Measurements from ENCODE around the gene PREP.

The PREP gene

DNA sequence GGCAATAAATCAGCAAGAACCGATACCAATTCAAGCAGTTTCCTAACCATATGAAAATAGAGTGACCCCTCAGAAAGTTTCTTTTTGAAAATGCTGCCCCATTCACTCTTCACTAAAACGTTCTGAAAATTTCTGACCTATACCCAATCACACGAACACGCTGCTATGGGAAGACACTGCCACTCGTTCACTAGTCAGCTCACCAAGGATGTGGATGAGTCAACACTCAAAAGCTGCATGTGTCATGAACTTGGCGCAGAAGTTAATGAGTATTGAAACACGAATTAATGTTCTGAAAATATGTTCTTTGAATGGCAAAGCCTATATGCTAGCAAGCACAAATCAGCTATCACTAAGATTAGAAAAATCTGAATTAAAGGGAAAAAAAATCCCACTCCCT, 84.2 kb downstream of the PREP start:
- no peak overlapping the region for H3K4me3 ChIP-seq (ENCODE audit: low read length)
- TF ChIP-seq ZNF274 (IDR thresholded peaks at IDR 0.05; ENCODE audit: low read depth, low read length): no peak

DNA sequence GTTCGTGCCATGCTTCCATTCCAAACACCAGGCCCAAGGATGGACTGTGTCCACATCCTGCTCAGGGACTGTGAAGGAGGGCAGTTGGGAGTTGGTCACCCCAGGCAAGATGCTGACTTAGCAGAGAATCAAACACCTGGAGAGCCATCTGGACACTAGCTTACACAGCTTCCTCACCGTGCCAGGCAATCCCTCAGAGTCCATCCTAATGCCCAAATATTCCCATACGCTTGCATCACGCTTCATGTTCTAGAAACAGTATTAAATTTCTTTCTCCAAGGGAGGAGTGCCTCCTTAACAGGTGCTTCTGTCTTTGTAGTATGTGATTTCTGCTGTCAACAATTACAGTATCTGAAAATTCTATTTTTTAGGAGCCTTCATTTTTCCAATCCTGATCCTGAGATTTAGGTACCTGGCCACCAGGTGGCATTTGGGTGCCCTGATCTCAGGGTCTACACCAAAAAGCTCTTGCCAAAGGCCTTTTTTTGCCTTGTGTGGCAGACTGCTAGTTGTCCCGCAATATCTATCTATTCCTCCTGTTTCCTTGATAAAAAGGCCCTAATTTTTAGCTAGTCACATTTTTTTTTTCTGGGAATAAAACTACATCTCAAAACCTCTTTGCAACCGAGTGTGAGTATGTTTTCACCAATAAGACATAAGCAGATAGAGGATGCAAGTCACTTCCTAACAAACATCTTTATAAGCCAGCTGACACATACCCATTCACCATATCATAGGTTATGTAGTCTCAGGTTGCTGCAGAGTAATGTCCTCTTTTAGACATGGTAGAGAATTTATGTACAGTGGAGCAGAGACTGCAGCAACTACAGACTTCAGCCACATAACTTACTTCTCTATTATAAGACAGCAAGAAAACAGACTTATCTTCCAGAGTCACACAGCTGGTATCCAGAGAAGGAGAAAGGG, 85.0 kb downstream of the PREP start:
- no peak for TF ChIP-seq ZNF274 (IDR thresholded peaks at IDR 0.05; ENCODE audit: low read depth, low read length)
- H3K4me3 ChIP-seq (ENCODE audit: low read length): no peak overlapping the region

DNA sequence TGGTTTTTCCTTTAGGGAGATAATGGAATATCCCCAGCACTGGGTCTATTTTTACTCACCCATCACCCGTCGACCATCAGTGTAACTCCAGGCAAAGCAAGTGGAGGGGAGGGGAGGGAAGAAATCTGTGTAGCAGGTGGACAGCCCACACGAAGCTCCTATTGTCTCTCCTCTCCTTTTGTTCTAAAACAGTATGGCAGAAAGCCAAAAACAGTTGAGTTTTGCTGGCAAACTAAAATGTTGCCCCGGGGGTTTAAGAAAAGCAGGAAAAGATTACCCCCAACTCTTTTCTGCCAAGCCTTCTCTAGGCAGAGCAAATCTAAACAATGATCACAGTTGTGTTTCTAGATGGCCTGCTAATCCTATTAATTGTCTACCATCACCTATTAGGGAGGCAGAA, 89.7 kb downstream of the PREP start:
- TF ChIP-seq ZNF274 (IDR thresholded peaks at IDR 0.05; ENCODE audit: low read depth, low read length): no peak
- H3K4me3 ChIP-seq (ENCODE audit: low read length): no peak overlapping the region

DNA sequence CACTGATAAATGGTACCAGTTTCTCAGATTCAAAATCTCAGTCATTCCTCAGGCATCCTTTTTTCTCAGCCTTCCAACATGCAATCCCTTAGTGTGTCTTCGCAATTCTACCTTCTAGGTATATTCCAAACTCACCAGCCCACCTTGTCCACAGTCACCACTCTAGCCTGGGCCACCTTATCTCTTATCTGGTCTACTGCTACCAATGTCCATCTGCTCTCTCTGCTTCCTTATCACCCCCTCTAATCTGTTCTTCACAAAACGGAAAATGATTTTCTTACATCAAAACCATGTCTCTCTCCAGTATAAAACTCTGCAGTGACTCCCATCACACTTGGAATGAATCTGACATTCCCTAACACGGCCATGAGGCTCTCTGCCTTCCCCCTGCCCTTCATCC, 91.9 kb downstream of the PREP start:
- TF ChIP-seq ZNF274 (IDR thresholded peaks at IDR 0.05; ENCODE audit: low read depth, low read length): no peak
- H3K4me3 ChIP-seq (ENCODE audit: low read length): no peak overlapping the region

DNA sequence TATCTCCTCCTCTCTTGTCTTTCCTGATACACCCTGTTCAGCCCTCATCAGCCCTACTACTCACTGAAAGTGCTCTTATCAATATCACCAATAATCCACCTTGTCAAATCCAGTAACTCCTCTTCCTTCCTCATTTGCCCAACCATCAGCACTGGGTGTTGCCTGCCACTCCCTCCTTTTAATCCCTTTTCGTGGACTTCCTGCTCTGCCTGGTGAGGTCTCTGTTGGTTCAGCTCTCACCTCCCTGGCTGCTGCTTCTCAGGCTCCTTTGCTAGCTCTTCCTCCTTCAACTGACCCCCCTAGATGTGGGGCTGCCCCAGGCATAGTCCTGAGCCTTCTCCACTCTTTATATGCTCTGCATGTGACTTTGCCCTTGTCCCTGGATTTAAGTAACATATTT, 92.5 kb downstream of the PREP start:
- H3K4me3 ChIP-seq (ENCODE audit: low read length): no peak overlapping the region
- TF ChIP-seq ZNF274 (IDR thresholded peaks at IDR 0.05; ENCODE audit: low read depth, low read length): no peak

DNA sequence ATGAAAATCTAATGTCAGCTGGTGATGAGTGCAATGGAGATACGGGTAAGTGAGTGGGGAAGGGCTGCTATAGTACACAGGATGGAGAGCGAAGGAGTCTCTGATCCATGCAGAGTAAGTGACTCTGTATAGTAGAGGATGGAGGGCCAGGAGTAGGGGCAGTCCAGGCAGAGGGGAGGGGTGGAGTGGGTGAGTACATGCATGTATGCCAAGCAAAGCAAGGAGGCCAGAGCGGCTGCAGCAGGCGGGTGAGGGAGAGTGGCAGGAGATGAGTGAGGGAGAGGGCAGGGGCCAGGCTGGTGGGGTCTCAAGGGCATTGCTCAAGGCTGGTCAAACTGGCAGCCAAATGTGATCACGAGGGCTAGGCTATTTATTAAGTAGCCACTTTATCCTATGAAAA, 94.0 kb downstream of the PREP start:
- no peak for TF ChIP-seq ZNF274 (IDR thresholded peaks at IDR 0.05; ENCODE audit: low read depth, low read length)
- H3K4me3 ChIP-seq (ENCODE audit: low read length): no peak overlapping the region

DNA sequence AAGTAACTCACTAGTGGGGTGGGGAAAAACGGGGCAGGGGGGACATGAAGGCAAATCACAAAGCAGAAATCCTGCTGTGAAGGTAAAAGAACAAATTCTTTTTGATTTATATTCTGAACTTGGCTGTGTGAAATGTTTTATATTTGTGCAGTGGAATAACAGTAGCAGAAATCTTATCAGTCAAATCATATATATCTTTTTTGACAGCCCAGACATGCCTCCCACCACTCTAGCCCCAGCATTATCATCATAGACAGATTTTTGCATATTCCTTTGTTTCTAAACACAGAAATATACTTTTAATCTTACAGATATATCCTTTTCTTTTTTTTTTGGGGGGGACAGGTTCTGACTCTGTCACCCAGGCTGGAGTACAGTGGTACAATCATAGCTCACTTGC, 97.4 kb downstream of the PREP start:
- no peak overlapping the region for H3K4me3 ChIP-seq (ENCODE audit: low read length)
- no peak for TF ChIP-seq ZNF274 (IDR thresholded peaks at IDR 0.05; ENCODE audit: low read depth, low read length)

DNA sequence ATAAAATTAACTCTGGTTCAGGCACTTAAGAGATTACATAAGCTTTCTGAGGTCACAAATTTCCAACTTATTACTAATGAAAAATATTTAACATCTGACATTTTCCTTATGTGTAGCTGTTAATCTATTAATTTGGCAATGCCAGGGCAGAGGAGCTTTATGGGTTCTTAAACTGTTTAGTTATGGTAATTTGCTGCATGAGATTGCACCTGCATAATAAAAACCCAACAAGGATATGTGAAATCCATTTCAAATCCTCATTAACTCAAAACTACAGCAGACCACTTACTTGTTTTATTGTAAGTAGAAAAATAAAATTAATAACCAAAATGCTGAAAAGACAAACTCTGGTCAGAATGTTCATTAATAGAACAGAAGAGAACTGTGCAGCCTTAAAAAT, 98.1 kb downstream of the PREP start:
- H3K4me3 ChIP-seq (ENCODE audit: low read length): no peak overlapping the region

DNA sequence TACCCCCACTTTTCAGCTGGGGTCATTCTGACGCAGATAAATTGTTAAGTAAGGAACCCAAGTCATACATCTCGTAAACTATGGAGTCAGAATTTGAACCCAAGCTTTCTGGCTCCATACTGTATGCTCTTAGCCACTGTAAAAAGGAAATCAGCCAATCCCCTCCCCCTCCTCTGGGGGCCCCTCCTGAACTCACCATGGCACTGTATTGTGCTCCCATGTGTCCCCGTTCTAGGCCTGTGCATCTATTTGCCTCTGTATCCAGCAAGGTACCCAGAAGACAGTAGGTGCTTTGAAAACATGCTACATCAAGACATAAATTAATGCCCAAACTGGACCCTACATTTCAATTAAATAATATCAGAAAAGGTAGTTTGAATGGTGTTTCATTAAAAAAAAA, 98.5 kb downstream of the PREP start:
- no peak for TF ChIP-seq ZNF274 (IDR thresholded peaks at IDR 0.05; ENCODE audit: low read depth, low read length)
- H3K4me3 ChIP-seq (ENCODE audit: low read length): no peak overlapping the region

More for the DNA sequence above, 98.1 kb downstream of the PREP start:
- no peak for TF ChIP-seq ZNF274 (IDR thresholded peaks at IDR 0.05; ENCODE audit: low read depth, low read length)

DNA sequence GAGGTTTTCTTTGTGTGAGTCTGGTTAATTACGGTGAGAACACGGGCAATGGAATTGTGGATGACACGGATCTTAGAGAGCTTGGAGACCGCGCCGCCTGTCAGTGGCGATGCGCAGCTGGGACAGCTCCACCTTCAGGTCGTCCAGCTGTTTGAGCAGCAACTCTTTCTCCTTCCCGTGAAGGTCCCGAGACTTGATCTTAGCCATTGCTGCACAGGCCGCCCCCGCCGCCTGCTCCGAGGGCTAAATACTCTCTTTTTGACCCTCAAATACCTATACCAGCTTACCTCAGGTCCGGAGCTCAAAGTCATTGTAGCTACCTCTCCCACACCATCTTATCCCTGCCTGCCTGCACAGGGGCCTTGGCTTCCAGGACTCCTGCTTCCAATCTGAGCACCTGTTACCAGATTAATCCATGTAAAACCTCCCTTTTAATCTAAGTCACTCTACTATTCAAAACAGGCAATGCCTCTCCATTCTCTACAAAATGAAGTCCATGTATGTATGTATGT, 100.2 kb downstream of the PREP start:
- no peak overlapping the region for H3K4me3 ChIP-seq (ENCODE audit: low read length)
- no peak for TF ChIP-seq ZNF274 (IDR thresholded peaks at IDR 0.05; ENCODE audit: low read depth, low read length)

DNA sequence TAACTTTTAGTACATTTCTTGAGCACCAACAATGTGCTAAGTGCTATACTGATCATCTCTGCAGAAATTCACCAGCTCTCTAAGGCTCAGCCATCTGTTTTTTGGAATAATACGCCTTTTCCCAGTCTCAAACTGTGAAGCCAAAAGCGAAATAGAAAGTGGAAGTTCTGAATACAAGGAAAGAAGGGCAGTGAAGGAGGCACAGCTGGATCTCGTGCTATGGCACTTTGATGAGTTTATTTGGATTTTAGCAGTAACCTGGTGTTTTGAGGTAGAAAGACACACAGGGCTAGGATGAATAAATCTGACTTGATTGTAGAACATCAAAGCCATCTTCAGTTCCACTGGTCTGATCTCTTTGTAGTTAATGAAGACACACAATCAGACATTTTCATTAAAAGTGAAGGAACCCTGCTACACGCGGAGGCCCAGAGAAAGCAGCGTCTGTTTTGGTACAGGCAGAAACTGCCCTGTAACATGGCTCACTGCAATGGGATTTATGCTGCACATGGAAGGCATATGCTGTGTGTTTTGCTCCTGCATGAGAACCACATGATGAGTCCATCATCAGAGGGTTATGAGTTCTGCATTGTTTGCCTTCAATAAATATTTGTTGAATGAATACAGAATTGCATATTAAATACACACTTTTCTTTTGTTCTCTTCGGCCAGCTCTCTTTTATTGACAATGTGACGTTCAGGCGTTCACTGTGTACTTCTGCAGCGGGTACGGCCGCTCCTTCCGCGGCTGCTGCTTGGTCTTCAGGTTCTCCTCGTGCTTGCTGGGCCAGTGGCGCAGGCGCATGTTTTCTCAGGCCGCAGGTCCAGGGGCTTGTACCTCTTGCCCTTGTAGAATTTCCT, 100.9 kb downstream of the PREP start:
- no peak overlapping the region for H3K4me3 ChIP-seq (ENCODE audit: low read length)

DNA sequence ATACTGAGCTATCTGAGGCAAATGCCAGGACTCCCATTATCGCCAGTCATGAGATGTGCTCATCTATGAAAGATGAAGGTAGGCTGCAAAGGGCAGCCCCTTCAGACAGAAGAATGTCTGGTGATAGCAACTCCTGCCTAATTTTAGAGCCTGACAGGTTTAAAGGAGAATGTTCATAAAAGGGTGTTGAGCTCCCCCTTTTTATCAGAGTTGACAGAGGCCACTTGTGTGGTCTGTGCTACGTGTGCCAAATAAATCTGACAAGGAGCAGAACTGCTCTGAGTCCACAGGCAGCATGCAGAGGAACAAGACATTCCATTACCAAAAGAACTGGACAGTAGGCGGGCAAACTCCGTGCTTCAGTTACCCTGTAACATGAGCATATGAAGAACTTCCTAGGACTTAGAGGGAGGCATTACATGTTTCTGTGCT, 101.8 kb downstream of the PREP start:
- TF ChIP-seq ZNF274 (IDR thresholded peaks at IDR 0.05; ENCODE audit: low read depth, low read length): no peak

More for the DNA sequence above, 100.9 kb downstream of the PREP start:
- no peak for TF ChIP-seq ZNF274 (IDR thresholded peaks at IDR 0.05; ENCODE audit: low read depth, low read length)

DNA sequence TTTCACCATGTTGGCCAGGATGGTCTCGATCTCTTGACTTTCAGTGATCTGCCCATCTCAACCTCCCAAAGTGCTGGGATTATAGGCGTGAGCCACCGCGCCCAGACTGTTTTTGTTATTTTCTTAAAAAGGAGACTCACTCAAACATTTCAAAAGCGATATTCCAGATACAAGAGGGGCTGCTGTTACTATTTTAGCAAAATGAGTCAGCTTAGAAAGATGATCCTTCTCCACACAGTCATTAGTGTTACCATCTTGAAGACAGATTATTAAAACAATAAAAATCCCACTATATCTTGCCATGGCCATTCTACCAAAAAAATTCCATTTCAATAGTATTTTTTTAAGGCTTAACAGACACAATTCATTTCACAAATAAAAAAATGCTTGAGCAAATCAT, 102.8 kb downstream of the PREP start:
- H3K4me3 ChIP-seq (ENCODE audit: low read length): no peak overlapping the region
- TF ChIP-seq ZNF274 (IDR thresholded peaks at IDR 0.05; ENCODE audit: low read depth, low read length): no peak

More for the DNA sequence above, 101.8 kb downstream of the PREP start:
- no peak overlapping the region for H3K4me3 ChIP-seq (ENCODE audit: low read length)

DNA sequence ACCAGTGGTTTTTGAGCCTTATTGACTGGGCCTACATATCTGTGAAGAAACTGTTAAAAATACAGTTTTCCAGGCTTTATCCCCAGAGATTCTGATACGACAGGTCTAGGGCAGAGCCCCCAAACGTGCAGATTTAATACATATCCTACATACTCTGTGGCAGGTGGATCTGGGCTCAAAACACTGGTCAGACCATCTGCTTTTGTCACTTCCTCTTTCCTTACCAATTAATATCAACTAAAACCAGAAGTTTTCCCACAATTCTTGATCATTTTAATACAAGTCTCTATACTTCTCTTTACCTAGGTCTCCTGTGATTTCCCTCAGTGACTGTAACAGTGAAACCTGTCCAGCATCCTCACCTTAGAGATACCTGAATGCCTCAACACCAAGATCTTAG, 108.8 kb downstream of the PREP start:
- TF ChIP-seq ZNF274 (IDR thresholded peaks at IDR 0.05; ENCODE audit: low read depth, low read length): no peak
- no peak overlapping the region for H3K4me3 ChIP-seq (ENCODE audit: low read length)

Data from GM08714 (cell line).